ENCODE results near the gene PLEKHH3.

DNA sequence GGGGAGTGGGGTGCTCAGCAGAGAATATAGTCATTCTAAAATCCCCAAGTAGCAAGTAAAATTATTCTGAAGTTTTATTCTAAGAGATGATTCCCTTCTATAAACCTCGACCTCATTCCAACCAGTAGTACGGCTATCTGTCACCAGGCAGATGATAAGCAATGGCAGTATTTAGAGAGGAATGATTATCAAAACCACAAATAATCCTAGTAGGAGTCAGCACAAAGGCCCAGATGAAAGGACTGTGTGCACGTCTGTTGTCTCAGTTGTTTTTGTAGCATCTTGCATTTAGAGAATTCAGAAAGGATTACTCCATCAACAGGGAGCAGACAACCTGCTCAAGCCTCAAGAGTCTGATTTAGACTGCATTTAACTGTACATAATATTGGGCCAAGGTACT is 46.8 kb upstream of the PLEKHH3 start:
- TF ChIP-seq SUZ12 (IDR thresholded peaks at IDR 0.05; ENCODE audit: extremely low read depth, insufficient read depth, insufficient read length) (no peak), ZNF274 (IDR thresholded peaks at IDR 0.05; ENCODE audit: low read depth, low read length) (no peak), YY1 (IDR thresholded peaks at IDR 0.05; ENCODE audit: insufficient read depth, insufficient read length) (no peak)
